NCI-H187 treated with DMSO at 0.1 percent for 48 hours (cell line): ENCODE measurements around the gene ATIC.

Experiments used
- DNase-seq: peaks from one replicate; lab custom pipeline; 2025; lab: John Stamatoyannopoulos, UW

Gene ATIC

DNA sequence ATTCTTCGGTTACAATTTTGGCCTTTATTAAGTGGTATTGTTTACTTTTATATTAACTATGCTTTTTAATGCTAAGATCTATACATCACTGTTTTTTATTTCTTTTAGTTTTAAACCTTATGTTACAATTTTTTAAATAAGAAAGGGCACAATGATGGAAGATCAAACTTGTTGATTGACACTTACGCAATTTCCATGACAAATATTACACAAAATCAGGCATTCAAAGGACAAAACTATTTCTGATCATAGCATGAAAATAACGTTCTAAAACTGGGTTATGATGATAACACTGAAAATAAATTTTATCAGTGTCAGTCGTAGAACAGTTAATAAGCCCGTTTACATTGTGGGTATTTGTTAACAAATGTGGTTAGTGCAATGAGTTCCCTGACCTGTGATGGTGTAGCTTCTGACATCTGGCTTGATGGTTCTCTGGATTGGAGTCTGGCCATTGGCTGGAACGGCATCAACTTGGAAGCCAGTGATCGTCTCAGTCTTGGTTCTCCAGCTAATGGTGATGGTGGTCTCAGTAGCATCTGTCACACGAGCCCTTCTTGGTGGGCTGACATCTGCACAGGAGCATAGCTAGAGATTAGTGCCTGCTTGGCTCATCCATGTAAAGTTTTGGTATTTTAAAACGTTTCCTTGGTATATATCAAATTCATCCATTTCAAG lies 64.4 kb downstream of the ATIC start:
- DNase-seq: no peak

DNA sequence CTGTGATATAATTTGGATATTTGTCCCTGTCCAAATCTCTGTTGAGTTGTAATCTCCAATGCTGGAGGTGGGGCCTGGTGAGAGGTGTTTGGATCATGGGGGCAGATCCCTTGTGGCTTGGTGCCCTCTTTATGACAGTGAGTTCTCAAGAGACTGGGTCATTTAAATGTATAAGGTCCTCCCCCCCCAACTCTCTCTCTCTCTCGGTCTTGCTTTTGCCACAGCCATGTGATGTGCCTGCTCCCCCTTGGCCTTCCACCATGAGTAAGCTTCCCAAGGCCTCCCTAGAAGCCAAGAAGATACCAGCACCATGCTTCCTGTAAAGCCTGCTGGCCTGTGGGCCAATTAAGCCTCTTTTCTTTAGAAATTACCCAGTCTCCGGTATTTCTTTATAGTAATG lies 65.4 kb downstream of the ATIC start:
- no peak for DNase-seq

DNA sequence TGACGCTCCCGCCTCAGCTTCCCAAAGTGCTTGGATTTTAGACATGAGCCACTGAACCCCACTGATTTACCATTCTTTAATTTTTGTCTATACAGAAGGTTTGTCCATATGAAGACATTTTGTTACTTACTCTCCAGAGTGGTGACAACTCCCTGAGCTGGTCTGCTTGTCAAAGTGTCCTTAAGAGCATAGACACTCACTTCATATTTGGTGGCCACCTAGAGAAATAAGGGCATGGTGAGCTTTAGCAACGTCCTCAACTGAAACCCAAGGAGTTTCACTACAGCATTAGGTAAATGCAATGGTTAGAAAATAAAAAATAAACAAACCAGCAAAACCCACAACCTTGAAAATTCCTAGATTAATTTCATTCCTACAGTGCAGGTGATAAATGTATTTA lies 66.2 kb downstream of the ATIC start:
- DNase-seq: no peak

DNA sequence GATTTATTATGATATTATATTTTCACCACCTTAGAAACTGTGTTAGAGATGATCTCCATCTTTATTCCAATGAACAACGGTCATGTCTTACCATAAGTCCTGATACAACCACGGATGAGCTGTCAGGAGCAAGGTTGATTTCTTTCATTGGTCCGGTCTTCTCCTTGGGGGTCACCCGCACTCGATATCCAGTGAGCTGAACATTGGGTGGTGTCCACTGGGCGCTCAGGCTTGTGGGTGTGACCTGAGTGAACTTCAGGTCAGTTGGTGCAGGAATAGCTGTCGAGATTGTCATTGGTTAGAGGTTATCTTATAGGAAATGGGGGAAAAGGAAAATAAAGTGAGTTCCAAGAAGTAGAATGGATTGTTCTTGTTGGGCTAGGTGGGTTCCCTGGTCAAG lies 67.2 kb downstream of the ATIC start:
- DNase-seq: no peak

DNA sequence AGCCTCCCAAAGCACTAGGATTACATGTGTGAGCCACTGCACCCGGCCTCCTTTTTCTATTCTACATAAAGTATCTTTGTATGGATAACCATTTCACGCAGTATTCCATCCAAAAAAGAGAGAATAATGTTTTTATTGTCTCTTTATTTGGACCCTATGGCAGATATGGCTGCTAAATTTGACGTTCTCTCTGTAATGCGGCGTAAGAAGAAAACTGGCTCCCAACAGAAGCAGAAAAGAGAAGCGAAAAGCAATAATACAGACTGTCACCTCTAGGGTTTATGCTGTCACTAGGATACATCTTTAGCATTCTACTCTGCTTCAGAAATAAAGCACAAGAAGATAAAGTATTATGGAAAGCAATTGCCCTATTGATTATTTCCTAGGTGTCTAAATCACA lies 68.1 kb downstream of the ATIC start:
- no peak for DNase-seq

DNA sequence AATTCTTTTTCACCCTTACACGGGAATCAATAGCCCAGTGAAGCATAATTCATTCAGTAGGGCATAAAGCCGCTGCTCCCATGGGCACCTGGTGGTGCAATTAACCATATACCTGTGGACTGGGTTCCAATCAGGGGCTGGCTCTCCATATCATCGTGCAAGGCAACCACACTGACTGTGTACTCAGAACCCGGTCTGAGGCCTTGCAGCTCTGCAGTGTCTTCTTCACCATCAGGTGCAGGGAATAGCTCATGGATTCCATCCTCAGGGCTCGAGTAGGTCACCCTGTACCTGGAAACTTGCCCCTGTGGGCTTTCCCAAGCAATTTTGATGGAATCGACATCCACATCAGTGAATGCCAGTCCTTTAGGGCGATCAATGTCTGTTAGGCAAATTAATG lies 68.8 kb downstream of the ATIC start:
- DNase-seq: no peak

DNA sequence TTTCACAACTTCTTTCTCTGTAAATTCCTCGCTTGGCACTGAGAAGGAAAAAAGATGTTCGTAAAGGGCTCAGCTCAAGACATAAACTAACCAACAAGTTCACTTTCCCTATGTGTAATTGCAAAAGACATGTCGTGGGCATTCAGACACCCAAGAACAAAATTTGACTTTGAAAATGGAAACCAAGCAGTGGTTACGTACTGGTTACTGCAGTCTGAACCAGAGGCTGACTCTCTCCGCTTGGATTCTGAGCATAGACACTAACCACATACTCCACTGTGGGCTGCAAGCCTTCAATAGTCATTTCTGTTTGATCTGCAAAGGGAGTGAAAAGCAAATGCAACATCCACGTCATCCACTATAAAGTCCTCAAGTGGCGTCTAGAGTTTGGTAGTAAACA lies 70.2 kb downstream of the ATIC start:
- DNase-seq: no peak

DNA sequence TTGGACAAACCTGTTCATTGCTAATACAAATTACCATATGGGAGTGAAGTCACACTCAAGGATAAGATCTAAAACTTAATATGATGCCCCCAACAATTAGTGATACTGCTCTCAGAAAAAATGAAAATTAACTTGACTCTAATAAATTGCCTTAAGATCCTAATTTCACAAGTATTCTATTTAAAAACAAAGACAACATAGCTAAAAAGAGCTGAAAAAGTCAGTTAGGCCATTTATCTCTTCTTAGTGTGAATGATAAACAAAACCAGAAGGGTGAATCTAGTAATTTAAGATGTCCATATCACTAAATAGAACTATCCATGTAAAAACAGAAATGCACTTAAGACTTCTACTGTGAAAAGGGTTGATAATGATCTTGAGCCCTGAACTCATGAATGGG lies 70.6 kb downstream of the ATIC start:
- no peak for DNase-seq

DNA sequence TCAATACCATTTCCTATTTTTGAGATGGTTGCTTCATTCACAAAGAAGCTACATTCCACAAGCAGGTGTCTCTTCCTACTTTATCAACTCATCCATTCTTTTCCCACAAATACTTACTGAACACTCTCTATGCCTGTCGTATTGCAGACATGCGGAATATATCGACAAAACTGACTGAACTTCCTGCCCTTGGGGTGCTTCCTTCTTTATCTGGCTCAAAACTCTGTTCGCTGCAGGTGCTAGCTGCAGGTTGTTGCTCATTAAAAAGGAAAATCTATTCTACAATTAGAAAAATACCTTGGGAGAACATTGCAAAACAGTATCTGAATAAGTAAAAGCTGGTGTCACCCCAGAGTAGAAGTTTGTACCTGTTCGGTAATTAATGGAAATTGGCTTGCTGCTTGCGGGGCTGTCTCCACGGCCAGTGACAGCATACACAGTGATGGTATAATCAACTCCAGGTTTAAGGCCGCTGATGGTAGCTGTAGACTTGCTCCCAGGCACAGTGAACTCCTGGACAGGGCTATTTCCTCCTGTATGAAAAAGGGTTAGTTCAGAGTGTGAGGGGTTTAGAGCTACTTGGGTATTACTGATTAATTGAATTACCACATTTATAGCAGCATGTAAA lies 71.9 kb downstream of the ATIC start:
- DNase-seq: no peak

DNA sequence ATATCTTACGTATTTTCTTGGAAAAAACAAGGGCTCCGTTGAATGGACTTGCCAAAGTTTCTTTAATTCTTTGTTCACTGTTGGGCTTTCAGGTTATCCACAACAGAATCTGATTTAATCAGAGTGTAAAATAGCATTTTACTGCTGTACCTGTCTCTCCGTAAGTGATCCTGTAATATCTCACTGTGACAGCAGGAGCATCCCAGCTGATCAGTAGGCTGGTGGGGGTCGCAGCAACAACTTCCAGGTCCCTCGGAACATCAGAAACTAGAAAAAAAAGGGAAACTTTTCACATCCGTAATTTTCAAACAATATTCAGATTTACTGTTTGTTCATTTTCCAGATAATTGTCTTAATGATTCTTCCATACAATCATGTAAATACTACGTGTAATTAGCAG lies 72.9 kb downstream of the ATIC start:
- DNase-seq: no peak

DNA sequence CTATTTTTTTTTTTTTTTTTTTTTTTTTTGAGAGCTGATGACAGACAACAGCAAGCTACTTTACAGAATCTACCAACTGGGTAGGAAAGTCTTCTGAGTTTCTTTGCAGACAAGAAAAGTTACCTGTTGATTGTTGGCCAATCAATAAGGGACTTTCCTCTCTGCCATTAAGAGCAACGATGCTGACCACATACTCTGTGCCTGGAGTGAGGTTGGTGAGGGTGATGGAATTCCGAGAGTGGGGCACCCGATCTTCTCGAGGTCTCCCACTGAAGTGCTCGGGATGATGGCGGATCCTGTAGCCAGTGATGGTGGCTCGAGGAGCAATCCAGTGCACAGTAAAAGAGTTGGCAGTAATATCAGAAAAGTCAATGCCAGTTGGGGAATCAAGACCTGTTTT lies 74.7 kb downstream of the ATIC start:
- DNase-seq: no peak

DNA sequence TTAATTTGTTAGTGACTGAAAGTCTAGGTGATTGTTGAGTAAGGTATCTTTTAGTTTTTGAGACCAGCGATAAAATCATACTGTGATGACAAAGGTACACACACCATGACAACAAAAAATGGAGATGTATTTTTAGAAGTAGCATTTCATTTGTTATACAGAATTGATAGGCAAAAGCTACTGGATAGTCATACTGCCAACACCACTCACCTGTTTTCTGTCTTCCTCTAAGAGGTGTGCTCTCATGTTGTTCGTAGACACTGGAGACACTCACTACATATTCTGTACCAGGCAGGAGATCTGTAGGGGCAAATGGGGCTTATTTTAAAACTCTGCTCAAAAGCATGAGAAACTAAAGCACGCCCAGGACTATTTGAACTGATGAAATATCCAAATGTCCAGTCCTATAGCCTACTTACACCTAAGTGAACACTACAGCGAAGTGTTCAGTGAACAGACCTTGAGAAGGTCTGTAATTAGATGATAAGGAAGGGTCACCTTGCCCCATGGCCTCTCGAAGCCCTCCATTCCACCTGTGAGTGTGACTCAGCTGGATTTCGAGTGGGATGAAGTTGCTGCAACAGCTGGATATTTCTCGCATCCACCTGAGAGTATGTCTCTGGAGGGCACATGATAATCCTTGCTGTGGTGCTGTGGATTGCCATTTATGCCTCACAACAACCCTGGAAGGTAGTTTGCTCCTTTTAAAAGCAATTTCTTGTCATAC lies 76.3 kb downstream of the ATIC start:
- DNase-seq: no peak

DNA sequence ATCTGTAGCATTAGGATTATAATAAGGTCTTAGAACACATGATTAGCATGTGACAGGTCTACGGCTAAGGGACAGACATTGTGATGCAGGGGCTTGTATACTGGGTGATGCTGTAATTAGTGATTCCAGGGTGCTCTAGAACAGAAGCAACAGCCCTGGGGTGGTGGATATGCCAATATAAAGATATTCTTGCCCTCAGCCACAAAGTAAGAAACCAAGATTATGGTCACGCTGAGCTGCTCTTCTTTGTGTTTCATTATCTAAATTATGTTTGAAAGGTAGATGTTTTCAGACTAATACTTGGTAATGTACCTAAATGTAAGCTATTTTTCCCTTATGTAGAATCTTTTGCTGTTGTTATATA lies 78.7 kb downstream of the ATIC start:
- DNase-seq: no peak

DNA sequence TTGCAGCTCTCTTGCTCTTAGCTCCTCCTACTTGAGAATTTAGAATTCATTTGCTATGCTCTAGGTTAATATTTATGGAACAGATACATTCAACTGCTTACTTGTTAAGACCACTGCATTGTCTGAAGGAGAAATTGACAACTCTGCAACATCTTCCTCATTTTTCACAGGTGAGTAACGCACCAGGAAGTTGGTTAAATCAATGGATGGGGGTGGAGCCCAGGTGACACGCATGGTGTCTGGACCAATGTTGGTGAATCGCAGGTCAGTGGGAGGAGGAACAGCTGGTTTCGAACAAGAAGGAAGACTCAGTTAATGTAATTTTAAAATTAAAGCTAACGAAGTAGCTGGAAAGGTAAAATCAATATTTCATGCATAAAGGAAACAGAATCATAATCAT lies 79.7 kb downstream of the ATIC start:
- no peak for DNase-seq

DNA sequence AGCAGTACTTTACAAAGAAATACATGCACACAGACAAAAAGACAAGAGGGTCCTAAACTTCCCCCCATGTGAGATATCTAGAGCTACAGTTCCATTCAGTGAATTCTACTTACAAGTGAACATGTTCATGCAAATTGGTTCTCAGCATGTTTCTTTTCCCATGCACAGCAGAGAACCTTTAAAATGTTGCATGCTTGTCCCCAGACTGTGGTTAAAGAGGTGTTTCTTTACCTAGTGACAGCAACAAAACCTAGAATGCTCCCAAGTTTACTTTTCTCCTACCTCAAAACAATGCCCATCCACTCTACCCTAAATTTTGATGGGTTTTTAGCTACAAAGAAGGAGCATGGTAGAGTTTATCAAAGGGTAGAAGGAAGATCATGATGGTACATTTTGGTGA lies 80.3 kb downstream of the ATIC start:
- DNase-seq: no peak

DNA sequence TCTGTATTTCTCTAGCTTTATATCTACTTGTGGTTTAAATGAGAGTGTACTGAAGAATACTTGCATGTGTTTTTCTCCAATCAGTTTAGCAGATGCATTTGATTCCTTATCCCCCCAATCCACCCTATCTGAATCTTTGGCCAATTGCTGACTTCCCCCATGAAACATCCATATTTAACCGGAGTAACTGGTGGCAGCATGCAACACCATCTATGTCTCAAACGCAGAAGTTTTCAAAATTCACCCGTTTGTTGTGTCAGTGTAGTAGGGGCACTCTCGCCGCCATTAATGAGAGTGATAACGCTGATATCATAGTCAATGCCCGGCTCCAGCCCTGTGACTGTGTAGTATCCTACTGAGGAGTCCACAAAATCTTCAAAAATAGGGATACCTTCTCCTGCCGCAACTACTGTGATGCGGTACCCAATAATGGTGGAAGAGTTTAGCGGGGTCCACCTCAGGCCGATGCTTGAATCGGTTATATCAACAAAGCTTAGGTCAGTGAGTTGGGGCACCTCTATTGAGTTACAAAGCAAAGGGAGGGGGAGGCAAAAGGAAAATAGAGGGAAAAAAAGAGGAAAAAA lies 80.9 kb downstream of the ATIC start:
- DNase-seq: no peak

DNA sequence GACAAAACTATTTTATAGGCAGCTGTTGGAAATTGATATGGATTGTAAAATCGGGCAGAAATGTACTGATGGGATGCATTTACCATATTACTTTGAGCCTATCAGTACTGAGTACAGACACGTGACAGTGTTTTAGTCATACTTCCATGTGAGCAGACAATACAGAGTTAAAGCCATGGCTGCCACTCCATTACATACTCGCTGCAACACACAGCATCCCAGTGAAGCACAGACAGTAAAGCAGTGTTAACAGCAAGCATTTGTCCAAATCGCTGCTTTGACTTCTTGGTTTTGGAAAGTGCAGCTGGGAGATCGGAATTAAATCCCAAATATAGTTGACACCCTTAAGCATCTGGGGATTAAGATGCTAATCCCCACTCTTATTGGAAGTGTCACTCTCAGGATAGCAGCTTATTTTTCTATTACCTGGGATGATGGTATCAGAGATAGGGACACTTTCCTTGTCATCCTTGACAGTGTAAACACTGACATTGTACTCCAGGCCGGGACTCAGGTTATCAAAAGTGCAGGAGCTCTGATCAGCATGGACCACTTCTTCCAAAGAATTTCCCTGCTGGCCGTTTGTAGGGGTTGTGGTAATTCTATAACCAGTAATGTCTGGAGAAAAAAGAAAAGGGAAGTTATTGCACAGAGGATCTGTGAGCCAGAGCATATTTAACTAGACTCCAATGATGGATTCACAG lies 82.4 kb downstream of the ATIC start:
- no peak for DNase-seq

DNA sequence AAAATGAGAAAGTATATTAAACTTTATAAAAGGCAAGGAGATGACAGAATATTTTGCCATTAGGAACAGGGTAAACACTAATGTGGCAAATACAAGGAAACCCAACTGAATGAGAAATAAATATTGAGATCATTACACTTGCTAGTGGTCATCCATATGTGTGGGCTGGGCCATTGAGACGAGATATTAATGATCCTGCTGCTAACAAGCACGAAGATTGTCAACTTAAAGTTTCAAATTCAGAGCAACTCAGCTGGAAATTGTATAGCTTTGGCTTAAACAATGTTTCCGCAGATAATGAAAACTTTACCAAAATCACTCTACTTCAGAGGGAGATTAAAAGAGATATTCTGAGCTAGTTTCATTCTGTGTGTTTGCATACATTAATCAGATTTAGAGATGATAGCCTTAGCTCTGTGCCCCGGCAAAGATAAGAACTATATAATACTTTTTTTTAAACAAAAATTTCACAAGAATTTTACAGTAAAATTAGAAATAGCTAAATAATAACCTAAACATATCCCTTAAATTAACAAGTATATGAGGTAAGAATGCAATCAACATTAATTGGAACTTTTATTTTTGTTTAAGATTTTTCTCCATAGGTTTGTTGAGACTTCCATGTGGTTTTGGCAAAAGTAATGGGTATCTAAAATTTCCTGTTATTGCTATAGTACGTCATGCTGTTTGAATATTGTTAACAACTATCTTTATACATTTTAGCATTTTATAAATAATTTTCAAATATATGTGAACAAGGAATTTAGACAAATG lies 84.0 kb downstream of the ATIC start:
- no peak for DNase-seq

DNA sequence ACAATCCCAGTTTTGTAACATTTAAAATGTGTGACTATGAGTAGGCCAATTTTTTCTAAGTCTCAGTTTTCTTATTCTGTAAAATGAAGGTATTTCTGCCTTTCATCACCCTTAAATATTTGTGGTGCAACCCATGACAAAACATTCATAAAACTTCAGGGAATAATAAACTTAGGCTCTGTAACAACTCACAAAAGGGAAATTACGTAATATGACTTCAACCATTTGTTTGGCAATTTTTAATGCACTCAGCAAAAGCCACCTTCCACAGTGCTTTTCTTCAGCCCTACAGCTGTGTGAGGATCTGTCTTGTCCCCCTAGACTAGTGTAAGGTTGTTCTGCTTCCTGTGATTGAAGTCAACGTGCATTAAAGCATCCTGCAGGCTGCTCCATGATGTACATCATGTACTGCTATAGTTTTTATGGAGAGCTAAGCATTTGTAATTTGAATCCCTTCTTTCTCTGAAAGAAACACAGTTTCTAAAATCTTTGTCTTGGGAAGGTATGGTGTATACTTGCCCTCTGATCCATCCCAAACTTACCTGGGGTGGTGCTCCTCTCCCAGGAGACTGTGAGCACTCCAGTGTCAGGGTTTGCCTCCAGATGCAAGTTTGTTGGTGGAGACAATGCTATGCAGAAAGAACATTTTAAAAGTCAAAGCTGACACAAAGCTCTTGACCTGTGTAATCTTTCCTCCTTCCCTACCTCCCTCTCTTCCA lies 84.9 kb downstream of the ATIC start:
- no peak for DNase-seq

DNA sequence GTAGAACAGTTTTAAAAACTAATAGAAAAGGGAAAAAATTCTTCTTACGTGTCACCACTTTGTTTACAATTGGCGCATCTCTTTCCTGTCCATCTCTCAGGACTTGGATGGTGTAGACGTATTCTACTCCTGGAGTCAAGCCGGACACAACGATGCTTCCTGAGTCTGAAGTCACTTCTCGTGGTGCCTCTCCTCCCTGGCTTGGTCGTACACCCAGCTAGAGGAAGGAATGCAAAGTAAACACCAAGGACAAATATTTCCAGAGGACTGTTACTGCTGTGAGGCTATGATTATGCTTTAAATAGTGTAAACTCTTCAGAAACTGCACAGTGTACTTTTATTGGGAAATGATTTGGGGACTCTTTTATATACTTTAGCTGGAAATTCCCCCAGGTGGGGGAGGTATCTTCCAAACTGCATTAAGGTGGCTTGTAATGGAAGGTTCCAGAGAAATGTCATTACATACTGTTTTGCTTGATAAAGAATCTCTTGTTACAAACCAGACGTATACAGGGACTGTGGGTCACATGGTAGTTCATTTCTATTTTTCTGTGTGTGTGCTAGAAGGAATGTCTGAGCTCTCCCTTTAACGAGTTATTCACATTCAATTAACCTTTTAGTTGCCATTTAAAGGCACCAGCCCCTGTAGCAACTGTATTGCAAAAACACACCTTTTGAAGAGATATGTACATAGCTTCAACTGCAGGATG lies 85.9 kb downstream of the ATIC start:
- no peak for DNase-seq
